Measurements from ENCODE around the gene SLC6A20.

Gene SLC6A20

DNA sequence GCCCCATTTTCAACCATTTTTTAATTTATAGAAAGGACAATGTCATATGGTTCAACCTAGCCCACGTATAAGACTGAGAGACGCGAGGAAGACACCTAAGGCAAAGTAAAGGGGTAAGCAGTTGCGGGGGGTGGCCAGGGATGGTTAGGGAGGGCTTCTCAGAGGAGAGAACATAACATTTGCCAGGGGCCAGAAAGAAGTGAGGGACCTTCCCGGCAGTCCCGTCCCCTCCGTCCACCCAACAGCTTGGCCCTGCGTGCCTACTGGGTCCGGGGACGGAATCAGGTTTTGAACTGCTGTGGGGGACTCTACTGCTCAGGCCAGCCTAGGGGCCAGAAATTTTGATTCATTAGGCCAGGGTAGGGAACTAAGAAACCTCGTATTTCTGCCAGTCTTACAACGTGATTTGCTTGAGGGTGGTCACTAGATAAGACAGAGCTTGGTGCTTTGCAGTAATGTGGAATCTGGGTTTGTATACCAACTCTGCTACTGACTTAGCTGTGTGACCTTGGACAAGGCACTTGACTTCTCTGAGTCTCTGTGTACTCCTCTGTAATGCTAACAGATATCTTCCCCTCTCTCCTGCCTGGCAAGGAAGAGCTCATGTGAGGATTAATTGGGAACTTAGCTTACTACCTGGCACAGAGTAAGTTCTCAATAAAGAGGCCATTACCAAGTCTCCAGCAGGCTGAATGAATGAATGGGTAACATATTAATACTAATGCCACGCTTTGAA is 734 bp upstream of the SLC6A20 start:
- Histone ChIP-seq H3K27me3 (peaks cover 22% of the 10 kb centered on the region), H3K4me3 (ENCODE audit: low read depth, low read length) (no peak overlapping the region), H3K9me3 (no peaks in the 10 kb centered on the region), H3K4me1 (no peaks in the 10 kb centered on the region), H3K36me3 (no peaks in the 10 kb centered on the region)
- TF ChIP-seq, protein P1, sequence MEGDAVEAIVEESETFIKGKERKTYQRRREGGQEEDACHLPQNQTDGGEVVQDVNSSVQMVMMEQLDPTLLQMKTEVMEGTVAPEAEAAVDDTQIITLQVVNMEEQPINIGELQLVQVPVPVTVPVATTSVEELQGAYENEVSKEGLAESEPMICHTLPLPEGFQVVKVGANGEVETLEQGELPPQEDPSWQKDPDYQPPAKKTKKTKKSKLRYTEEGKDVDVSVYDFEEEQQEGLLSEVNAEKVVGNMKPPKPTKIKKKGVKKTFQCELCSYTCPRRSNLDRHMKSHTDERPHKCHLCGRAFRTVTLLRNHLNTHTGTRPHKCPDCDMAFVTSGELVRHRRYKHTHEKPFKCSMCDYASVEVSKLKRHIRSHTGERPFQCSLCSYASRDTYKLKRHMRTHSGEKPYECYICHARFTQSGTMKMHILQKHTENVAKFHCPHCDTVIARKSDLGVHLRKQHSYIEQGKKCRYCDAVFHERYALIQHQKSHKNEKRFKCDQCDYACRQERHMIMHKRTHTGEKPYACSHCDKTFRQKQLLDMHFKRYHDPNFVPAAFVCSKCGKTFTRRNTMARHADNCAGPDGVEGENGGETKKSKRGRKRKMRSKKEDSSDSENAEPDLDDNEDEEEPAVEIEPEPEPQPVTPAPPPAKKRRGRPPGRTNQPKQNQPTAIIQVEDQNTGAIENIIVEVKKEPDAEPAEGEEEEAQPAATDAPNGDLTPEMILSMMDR (IDR thresholded peaks at IDR 0.05; ENCODE audit: low read depth, low read length), result no peak
- no peak for DNase-seq

DNA sequence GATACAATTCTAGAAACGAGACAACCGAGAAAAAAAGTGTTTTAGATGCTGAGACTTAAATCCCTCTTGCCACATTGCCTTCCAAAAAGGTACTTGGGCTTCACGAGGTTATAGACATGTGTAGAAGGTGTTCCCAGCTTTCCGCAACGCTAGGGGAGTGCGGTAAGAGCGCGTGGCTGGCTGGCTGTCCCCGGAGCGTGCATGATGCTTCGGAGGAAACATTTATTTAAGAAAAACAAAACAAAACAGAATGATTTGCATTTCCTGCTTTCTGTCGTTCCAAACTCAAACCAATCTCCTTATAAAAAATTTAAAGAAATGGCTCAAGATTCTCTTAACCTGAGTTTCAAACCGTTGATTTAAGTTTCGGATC is 841 bp downstream of the SLC6A20 start:
- Histone ChIP-seq H3K9me3 (no peaks in the 10 kb centered on the region), H3K4me3 (ENCODE audit: low read depth, low read length) (no peak overlapping the region), H3K36me3 (no peaks in the 10 kb centered on the region), H3K27me3 (peaks cover 22% of the 10 kb centered on the region), H3K4me1 (no peaks in the 10 kb centered on the region)
- DNase-seq, result no peak
- TF ChIP-seq, protein P1 (IDR thresholded peaks at IDR 0.05; ENCODE audit: low read depth, low read length), result no peak

DNA sequence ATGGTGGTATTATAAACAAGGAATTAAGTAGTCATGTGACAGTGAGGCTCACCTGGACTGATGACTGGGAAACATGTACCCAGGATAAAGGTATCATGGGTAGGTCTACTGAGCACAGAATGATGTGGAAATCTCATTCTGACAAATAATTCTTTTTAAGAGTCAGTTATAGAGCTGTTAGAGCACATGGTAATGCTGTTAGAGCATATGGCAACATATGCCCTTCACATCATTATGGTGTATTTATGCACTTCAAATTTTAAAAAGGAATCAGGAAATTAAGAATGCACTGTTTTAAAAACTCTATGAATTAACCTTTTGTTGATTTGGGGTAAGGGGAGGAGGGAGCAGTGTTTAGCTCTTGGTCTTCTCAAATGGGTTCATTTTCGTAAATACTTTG is 1.7 kb downstream of the SLC6A20 start:
- no peaks in the 10 kb centered on the region for H3K36me3 ChIP-seq
- no peak overlapping the region for H3K4me3 ChIP-seq (ENCODE audit: low read depth, low read length)
- TF ChIP-seq, protein P1 (IDR thresholded peaks at IDR 0.05; ENCODE audit: low read depth, low read length), result no peak
- H3K4me1 ChIP-seq, result no peaks in the 10 kb centered on the region
- H3K27me3 ChIP-seq, result peaks cover 22% of the 10 kb centered on the region
- DNase-seq, result no peak
- H3K9me3 ChIP-seq, result no peaks in the 10 kb centered on the region

DNA sequence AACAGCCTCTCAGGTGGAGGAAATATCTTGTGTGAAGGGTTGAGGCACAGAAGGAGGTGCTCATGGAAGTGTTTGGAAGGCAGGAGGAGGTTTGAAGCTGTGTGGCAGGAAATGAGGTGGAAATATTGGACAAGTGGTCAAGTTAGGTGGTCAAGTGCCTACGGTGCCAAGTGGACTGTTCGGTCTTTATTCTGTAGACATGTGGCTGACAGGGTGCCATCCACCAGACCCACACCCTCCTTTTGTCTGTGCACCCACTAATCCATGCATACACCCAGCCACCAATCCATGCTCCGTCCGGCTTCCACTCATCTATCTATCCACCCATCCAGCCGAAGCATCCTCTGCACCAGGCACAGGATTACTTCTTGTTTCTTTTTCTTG is 2.2 kb downstream of the SLC6A20 start:
- DNase-seq, result no peak
- Histone ChIP-seq H3K9me3 (no peaks in the 10 kb centered on the region), H3K4me3 (ENCODE audit: low read depth, low read length) (no peak overlapping the region), H3K27me3 (peaks cover 22% of the 10 kb centered on the region), H3K36me3 (no peaks in the 10 kb centered on the region), H3K4me1 (no peaks in the 10 kb centered on the region)
- TF ChIP-seq, protein P1 (IDR thresholded peaks at IDR 0.05; ENCODE audit: low read depth, low read length), result no peak

DNA sequence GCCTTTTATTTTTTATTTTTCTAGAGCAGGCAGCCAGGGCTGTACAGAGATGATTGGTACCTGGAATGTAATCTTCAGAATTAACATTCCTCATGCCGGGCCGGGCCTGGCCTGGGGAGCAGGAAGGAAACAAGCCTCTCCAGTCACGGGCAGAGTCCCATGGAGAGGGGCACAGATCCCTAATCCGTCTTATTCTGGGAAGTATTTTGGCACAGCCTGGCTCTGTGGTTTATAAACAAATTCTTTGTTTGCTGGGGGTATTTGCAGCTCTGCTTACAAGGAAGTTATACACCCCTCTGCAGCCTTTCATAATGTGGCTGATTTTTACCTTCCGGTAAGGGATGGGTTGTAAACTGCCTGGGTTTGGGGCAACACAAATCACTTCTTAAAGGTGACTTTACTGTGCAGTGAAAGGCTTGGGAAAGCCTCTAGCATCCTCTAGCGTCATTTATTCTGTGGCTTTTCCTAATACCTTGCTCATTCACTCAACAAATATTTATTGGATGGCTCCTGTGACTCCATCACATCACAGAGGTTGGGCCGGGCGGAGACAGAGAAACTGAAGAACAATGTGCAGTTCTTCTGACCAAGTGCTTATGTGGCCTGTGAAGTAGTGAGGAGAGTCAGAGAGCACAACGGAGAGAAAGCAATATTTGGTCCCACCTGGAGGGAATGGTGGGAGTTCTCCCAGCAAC is 2.7 kb downstream of the SLC6A20 start:
- no peak for DNase-seq
- Histone ChIP-seq H3K36me3 (no peaks in the 10 kb centered on the region), H3K27me3 (peaks cover 22% of the 10 kb centered on the region), H3K4me3 (ENCODE audit: low read depth, low read length) (no peak overlapping the region), H3K9me3 (no peaks in the 10 kb centered on the region), H3K4me1 (no peaks in the 10 kb centered on the region)
- TF ChIP-seq, protein P1 (IDR thresholded peaks at IDR 0.05; ENCODE audit: low read depth, low read length), result no peak

DNA sequence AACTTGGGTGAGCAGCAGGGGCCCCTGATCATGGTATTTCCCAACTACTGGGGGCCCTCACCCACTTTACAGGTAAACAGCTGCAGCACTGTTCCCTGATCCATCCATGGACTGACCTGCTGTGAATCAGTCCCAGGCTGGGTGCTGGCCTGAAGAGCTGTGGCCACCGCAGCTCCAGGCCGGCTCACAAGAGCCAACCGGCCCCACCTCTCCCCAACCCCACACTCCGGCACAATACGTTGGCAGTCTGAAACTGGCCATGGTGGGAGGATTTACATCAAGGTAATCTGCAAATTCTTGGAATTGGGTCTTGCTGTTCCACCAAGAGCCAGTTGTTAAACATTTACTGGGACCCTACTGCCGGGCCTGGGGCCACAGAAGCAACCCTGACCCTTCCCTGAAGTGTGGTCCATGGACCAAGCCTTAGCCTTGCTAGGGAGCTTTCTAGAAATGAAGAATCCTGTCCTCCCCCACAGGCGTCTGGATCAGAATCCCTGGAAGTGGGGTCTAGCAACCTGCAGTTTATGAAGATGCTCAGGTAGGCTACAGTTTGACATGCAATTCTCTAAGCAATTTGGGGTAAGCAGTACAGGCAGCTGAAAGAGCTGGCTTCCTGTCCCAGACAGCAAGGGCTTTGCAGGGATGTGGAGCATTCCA is 3.7 kb downstream of the SLC6A20 start:
- Histone ChIP-seq H3K4me1 (no peaks in the 10 kb centered on the region), H3K36me3 (no peaks in the 10 kb centered on the region), H3K4me3 (ENCODE audit: low read depth, low read length) (no peak overlapping the region), H3K27me3 (peaks cover 22% of the 10 kb centered on the region), H3K9me3 (no peaks in the 10 kb centered on the region)
- TF ChIP-seq, protein P1 (IDR thresholded peaks at IDR 0.05; ENCODE audit: low read depth, low read length), result no peak
- no peak for DNase-seq
